Measurements from ENCODE around the gene PFAS.
"Not testable (repeated sequence)": the region's sequence is repeated elsewhere in the genome, so short reads cannot be mapped to it uniquely, and the experiment has no call there.

Gene PFAS, protein sequence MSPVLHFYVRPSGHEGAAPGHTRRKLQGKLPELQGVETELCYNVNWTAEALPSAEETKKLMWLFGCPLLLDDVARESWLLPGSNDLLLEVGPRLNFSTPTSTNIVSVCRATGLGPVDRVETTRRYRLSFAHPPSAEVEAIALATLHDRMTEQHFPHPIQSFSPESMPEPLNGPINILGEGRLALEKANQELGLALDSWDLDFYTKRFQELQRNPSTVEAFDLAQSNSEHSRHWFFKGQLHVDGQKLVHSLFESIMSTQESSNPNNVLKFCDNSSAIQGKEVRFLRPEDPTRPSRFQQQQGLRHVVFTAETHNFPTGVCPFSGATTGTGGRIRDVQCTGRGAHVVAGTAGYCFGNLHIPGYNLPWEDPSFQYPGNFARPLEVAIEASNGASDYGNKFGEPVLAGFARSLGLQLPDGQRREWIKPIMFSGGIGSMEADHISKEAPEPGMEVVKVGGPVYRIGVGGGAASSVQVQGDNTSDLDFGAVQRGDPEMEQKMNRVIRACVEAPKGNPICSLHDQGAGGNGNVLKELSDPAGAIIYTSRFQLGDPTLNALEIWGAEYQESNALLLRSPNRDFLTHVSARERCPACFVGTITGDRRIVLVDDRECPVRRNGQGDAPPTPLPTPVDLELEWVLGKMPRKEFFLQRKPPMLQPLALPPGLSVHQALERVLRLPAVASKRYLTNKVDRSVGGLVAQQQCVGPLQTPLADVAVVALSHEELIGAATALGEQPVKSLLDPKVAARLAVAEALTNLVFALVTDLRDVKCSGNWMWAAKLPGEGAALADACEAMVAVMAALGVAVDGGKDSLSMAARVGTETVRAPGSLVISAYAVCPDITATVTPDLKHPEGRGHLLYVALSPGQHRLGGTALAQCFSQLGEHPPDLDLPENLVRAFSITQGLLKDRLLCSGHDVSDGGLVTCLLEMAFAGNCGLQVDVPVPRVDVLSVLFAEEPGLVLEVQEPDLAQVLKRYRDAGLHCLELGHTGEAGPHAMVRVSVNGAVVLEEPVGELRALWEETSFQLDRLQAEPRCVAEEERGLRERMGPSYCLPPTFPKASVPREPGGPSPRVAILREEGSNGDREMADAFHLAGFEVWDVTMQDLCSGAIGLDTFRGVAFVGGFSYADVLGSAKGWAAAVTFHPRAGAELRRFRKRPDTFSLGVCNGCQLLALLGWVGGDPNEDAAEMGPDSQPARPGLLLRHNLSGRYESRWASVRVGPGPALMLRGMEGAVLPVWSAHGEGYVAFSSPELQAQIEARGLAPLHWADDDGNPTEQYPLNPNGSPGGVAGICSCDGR (N-terminal part only)

GRCh38 chr17:8248751-8249607 lies at the start of gene PFAS:
PFAS (plus strand) TSS chr17:8249289; CDS start chr17:8253938, 4,649 bp downstream.
- H3K4me1 Mint-ChIP-seq, result peaks cover 58% of the 10 kb centered on the region
- H3K36me3 Mint-ChIP-seq (ENCODE audit: insufficient read depth), result peaks cover 44% of the 10 kb centered on the region
- H3K27ac Mint-ChIP-seq (ENCODE audit: low read depth), result peak within 1 kb of the TSS; percentile 99
- ATAC-seq (replicated peaks; ENCODE audit: extremely low read depth, poor library complexity, severe bottlenecking) (peak; percentile 34), DNase-seq (ENCODE audit: low spot score in 2 of 2) (peak; percentile 94)
- H3K4me3 Mint-ChIP-seq, result peak within 1 kb of the TSS; percentile 100
- H3K27me3 Mint-ChIP-seq, result no peaks in the 10 kb centered on the region
- H3K9me3 Mint-ChIP-seq, result no peaks in the 10 kb centered on the region

- H3K4me3 Mint-ChIP-seq, result no peak overlapping the region
- no peak overlapping the region for H3K27ac Mint-ChIP-seq (ENCODE audit: low read depth)
- H3K4me1 Mint-ChIP-seq, result peaks cover 8% of the 10 kb centered on the region
- H3K27me3 Mint-ChIP-seq, result no peaks in the 10 kb centered on the region
- H3K36me3 Mint-ChIP-seq (ENCODE audit: insufficient read depth), result peaks cover 10% of the 10 kb centered on the region
- ATAC-seq (replicated peaks; ENCODE audit: extremely low read depth, poor library complexity, severe bottlenecking), result no peak
- H3K9me3 Mint-ChIP-seq, result no peaks in the 10 kb centered on the region
- no peak for DNase-seq (ENCODE audit: low spot score in 2 of 2)
Observed at GRCh38 chr17:8204761-8205555, 44.1 kb upstream of the PFAS start.

DNA sequence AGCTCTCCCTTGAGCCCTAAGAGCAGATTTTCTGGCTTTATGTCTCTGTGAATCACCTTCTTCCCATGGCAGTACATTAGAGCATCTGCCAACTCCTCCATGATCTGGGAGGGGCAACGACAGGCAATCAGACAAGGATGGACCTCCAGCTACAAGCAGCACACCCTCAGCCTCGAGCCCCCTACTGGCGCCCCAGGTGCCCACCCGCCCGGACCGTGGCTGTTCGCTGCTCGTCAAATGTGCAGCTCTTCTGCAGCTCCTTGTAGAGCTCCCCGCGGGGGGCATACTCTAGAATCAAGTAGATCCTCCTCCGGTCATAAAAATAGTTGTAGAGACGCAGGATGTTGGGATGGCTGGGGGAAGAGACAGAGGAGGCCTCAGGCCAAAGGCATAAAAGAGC lies 42.6 kb upstream of the PFAS start:
- H3K4me1 Mint-ChIP-seq, result peaks cover 18% of the 10 kb centered on the region
- ATAC-seq (replicated peaks; ENCODE audit: extremely low read depth, poor library complexity, severe bottlenecking), result no peak
- H3K36me3 Mint-ChIP-seq (ENCODE audit: insufficient read depth), result peaks cover 12% of the 10 kb centered on the region
- H3K9me3 Mint-ChIP-seq, result no peaks in the 10 kb centered on the region
- no peak for DNase-seq (ENCODE audit: low spot score in 2 of 2)
- H3K27me3 Mint-ChIP-seq, result no peaks in the 10 kb centered on the region
- H3K4me3 Mint-ChIP-seq, result no peak overlapping the region
- H3K27ac Mint-ChIP-seq (ENCODE audit: low read depth), result no peak overlapping the region

DNA sequence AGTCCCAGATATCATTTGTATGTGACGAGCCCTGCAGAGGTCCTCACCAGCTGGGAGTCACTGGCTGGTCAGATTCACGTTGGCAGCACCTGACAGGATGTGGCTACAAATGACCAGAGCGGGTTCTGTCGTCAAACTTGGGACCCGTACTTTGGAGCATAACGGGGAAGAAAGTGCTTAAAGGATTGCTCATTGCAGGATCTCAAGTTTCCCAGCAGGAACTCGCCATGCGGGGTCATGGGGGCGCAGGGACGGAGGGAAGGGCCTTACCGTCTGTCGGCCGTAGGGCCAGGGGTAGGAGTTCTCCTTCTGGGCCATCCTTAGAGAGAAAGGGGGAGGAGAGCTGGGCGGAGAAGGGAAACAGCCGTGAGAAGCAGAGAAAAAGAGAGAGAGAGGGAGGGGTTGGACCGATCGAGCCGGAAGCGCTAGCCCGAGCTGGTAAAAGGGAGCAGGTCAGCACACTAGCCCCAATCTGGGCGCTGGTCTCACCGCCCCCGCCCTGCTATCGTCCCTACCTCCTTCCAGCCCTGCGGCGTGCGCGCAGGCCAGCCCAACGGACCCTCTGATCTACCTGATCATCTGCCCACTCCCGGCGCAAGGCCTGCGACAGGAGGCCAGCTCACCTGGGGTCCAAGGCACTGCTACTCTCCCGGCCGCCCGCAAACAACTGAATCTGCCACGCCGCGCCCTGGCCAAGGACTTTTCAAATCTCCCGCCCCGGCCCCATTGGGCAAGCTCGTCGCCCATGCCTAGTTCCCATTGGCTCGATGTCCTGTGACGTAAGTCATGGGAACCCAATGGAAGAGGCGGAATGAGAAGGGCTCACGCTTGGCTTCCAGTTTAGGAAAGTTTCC lies 39.0 kb upstream of the PFAS start, which contains the start of gene AURKB:
Gene AURKB, minus strand, starts transcription at position 669 of the 854 bp plus-strand sequence. Its CDS starts 351 bp downstream, at position 318.
- H3K27me3 Mint-ChIP-seq, result no peaks in the 10 kb centered on the region
- DNase-seq (ENCODE audit: low spot score in 2 of 2) (peak; percentile 86), ATAC-seq (replicated peaks; ENCODE audit: extremely low read depth, poor library complexity, severe bottlenecking) (peak; percentile 99)
- peak within 1 kb of the TSS; percentile 93 for H3K27ac Mint-ChIP-seq (ENCODE audit: low read depth)
- peak within 1 kb of the TSS; percentile 92 for H3K4me3 Mint-ChIP-seq
- H3K4me1 Mint-ChIP-seq, result peaks cover 19% of the 10 kb centered on the region
- H3K9me3 Mint-ChIP-seq, result no peaks in the 10 kb centered on the region
- peaks cover 9% of the 10 kb centered on the region for H3K36me3 Mint-ChIP-seq (ENCODE audit: insufficient read depth)

GRCh38 chr17:8210761-8211458 lies 38.2 kb upstream of the PFAS start:
- H3K4me1 Mint-ChIP-seq, result peaks cover 19% of the 10 kb centered on the region
- H3K4me3 Mint-ChIP-seq, result peak overlapping the region; percentile 92
- ATAC-seq (replicated peaks; ENCODE audit: extremely low read depth, poor library complexity, severe bottlenecking), result peak; percentile 31
- no peaks in the 10 kb centered on the region for H3K9me3 Mint-ChIP-seq
- DNase-seq (ENCODE audit: low spot score in 2 of 2), result no peak
- H3K36me3 Mint-ChIP-seq (ENCODE audit: insufficient read depth), result peaks cover 9% of the 10 kb centered on the region
- H3K27ac Mint-ChIP-seq (ENCODE audit: low read depth), result peak overlapping the region; percentile 93
- H3K27me3 Mint-ChIP-seq, result no peaks in the 10 kb centered on the region

GRCh38 chr17:8212312-8213180 lies 36.5 kb upstream of the PFAS start:
- H3K36me3 Mint-ChIP-seq (ENCODE audit: insufficient read depth), result peaks cover 9% of the 10 kb centered on the region
- no peak overlapping the region for H3K27ac Mint-ChIP-seq (ENCODE audit: low read depth)
- ATAC-seq (replicated peaks; ENCODE audit: extremely low read depth, poor library complexity, severe bottlenecking) (no peak), DNase-seq (ENCODE audit: low spot score in 2 of 2) (no peak)
- H3K4me3 Mint-ChIP-seq, result no peak overlapping the region
- H3K9me3 Mint-ChIP-seq, result no peaks in the 10 kb centered on the region
- peaks cover 19% of the 10 kb centered on the region for H3K4me1 Mint-ChIP-seq
- H3K27me3 Mint-ChIP-seq, result no peaks in the 10 kb centered on the region

GRCh38 chr17:8214000-8214399 lies 35.1 kb upstream of the PFAS start:
- not testable (repeated sequence) for H3K27ac Mint-ChIP-seq (ENCODE audit: low read depth); ATAC-seq (replicated peaks; ENCODE audit: extremely low read depth, poor library complexity, severe bottlenecking); H3K9me3 Mint-ChIP-seq; DNase-seq (ENCODE audit: low spot score in 2 of 2); H3K27me3 Mint-ChIP-seq; H3K36me3 Mint-ChIP-seq (ENCODE audit: insufficient read depth); H3K4me3 Mint-ChIP-seq
- H3K4me1 Mint-ChIP-seq, result peaks cover 24% of the 10 kb centered on the region

- Mint-ChIP-seq H3K36me3 (ENCODE audit: insufficient read depth) (peaks cover 50% of the 10 kb centered on the region), H3K4me1 (peaks cover 62% of the 10 kb centered on the region), H3K27ac (ENCODE audit: low read depth) (peak overlapping the region; percentile 100), H3K27me3 (peaks cover 22% of the 10 kb centered on the region), H3K9me3 (no peaks in the 10 kb centered on the region), H3K4me3 (peak overlapping the region; percentile 97)
- ATAC-seq (replicated peaks; ENCODE audit: extremely low read depth, poor library complexity, severe bottlenecking) (peak; percentile 28), DNase-seq (ENCODE audit: low spot score in 2 of 2) (peak; percentile 87 to 95)
Observed at GRCh38 chr17:8220783-8221662, 28.1 kb upstream of the PFAS start.

Measured in central memory CD8-positive, alpha-beta T cell (primary cell).